Liver (tissue), 9 donors: Measurements from ENCODE around the gene SNAPIN. TPM values are rescaled to one million over a fixed set of nuclear protein-coding genes. Genes with fewer than 3 reads are reported as not detected.

Experiments
- DNase-seq: peaks from one replicate; pipeline ENCODE4 v3.0.0-alpha.2; 2017; ENCODE audit warnings: low spot score
- H3K27ac ChIP-seq, 2 donors: one replicate each; pipeline ENCODE4 v1.7.0; 2013; ENCODE audit warnings: inconsistent platforms in 2 of 2, low read length in 2 of 2, control low read depth in 1 of 2, low read depth in 1 of 2, mild to moderate bottlenecking in 1 of 2
- H3K27me3 ChIP-seq, 4 donors: one replicate each; pipeline versions ENCODE4 v1.6.1 to v1.7.0; 2013; ENCODE audit warnings: low read length in 3 of 4, inconsistent platforms in 1 of 4, mild to moderate bottlenecking in 1 of 4, moderate library complexity in 1 of 4; ENCODE audit not compliant: control insufficient read depth in 4 of 4, insufficient read depth in 4 of 4
- H3K36me3 ChIP-seq, 4 donors: one replicate each; pipeline versions ENCODE4 v1.6.1 to v1.7.0; 2013; ENCODE audit warnings: low read length in 3 of 4, mild to moderate bottlenecking in 3 of 4, low read depth in 1 of 4, moderate library complexity in 1 of 4; ENCODE audit not compliant: control insufficient read depth in 4 of 4, insufficient read depth in 3 of 4
- H3K4me1 ChIP-seq, 4 donors: one replicate each; pipeline versions ENCODE4 v1.6.1 to v1.7.0; 2013; ENCODE audit warnings: low read length in 3 of 4, mild to moderate bottlenecking in 3 of 4, moderate library complexity in 1 of 4; ENCODE audit not compliant: control insufficient read depth in 4 of 4, insufficient read depth in 4 of 4
- H3K4me3 ChIP-seq, 3 donors: one replicate each; pipeline versions ENCODE4 v1.6.1 to v1.7.0; 2013; ENCODE audit warnings: low read length in 3 of 3, control low read depth in 1 of 3, low read depth in 1 of 3, mild to moderate bottlenecking in 1 of 3
- H3K9ac ChIP-seq, 2 donors: one replicate each; pipeline ENCODE4 v1.7.0; 2013; ENCODE audit warnings: low read length in 2 of 2, mild to moderate bottlenecking in 2 of 2, moderate library complexity in 2 of 2, control low read depth in 1 of 2, low read depth in 1 of 2
- H3K9me3 ChIP-seq, 4 donors: one replicate each; pipeline versions ENCODE4 v1.6.1 to v1.7.0; 2013; ENCODE audit warnings: low read length in 3 of 4; ENCODE audit not compliant: control insufficient read depth in 4 of 4
- ATF3 ChIP-seq: IDR thresholded peaks from 2 replicates; pipeline ENCODE4 v1.6.1; 2016; ENCODE audit warnings: antibody characterized with exemption
- CTCF ChIP-seq: fragments of 150-350 bp; IDR thresholded peaks from 2 replicates; pipeline ENCODE4 v1.5.1; 2017; ENCODE audit warnings: improper control_type of control experiment, low read depth, low read length; ENCODE audit not compliant: missing input control
- EGR1 ChIP-seq, 2 donors: IDR thresholded peaks; 2 replicates each; pipeline ENCODE4 v1.6.1; 2016 to 2018; ENCODE audit warnings: antibody characterized with exemption in 2 of 2, low read depth in 2 of 2
- FOXA1 ChIP-seq: IDR thresholded peaks from 2 replicates; pipeline ENCODE4 v1.6.1; 2016; ENCODE audit warnings: antibody characterized with exemption
- FOXA2 ChIP-seq: IDR thresholded peaks from 2 replicates; pipeline ENCODE4 v1.6.1; 2016; ENCODE audit warnings: antibody characterized with exemption
- GABPA ChIP-seq, 2 donors: IDR thresholded peaks in 1 of 2; conservative IDR thresholded peaks in 1 of 2; 2 replicates each; pipeline ENCODE4 v1.6.1; 2016; ENCODE audit warnings: antibody characterized with exemption in 2 of 2, mild to moderate bottlenecking in 1 of 2, moderate library complexity in 1 of 2
- HNF4A ChIP-seq, 2 donors: conservative IDR thresholded peaks; 2 replicates each; pipeline ENCODE4 v1.6.1; 2016; ENCODE audit warnings: antibody characterized with exemption in 2 of 2, mild to moderate bottlenecking in 2 of 2
- HNF4G ChIP-seq: IDR thresholded peaks from 2 replicates; pipeline ENCODE4 v1.6.1; 2016; ENCODE audit warnings: antibody characterized with exemption
- JUND ChIP-seq, 2 donors: IDR thresholded peaks; 2 replicates each; pipeline ENCODE4 v1.6.1; 2016; ENCODE audit warnings: antibody characterized with exemption in 2 of 2
- NR2F2 ChIP-seq: IDR thresholded peaks from 2 replicates; pipeline ENCODE4 v1.6.1; 2016; ENCODE audit warnings: antibody characterized with exemption
- RAD21 ChIP-seq, 2 donors: IDR thresholded peaks; 2 replicates each; pipeline ENCODE4 v1.6.1; 2016; ENCODE audit warnings: antibody characterized with exemption in 2 of 2, mild to moderate bottlenecking in 2 of 2
- REST ChIP-seq: IDR thresholded peaks from 2 replicates; pipeline ENCODE4 v1.6.1; 2016; ENCODE audit warnings: antibody characterized with exemption, mild to moderate bottlenecking
- SP1 ChIP-seq: IDR thresholded peaks from 2 replicates; pipeline ENCODE4 v1.6.1; 2018; ENCODE audit warnings: antibody characterized with exemption, mild to moderate bottlenecking
- TAF1 ChIP-seq: conservative IDR thresholded peaks from 2 replicates; pipeline ENCODE4 v1.6.1; 2016; ENCODE audit warnings: antibody characterized with exemption, mild to moderate bottlenecking
- YY1 ChIP-seq: IDR thresholded peaks from 2 replicates; pipeline ENCODE4 v1.6.1; 2016; ENCODE audit warnings: antibody characterized with exemption, mild to moderate bottlenecking
- ZBTB33 ChIP-seq: IDR thresholded peaks from 2 replicates; pipeline ENCODE4 v1.6.1; 2016; ENCODE audit warnings: antibody characterized with exemption
- WGBS: extraction: QIAGEN DNeasy Blood & Tissue Kit; methylation state at CpG from one replicate; pipeline ENCODE4 v1.1.7; 2013; 5-methylcytosine and 5-hydroxymethylcytosine counted together
- polyA plus RNA-seq, 2 donors: library from polyadenylated mRNA; stranded (reverse) in 1 of 2; unstranded in 1 of 2; fragments of 200-250 nt in 1 of 2; fragments of >200 nt in 1 of 2; fragmentation: Nextera tagmentation in 1 of 2; extraction: Ambion mirVana in 1 of 2; gene quantifications; one replicate each; pipeline versions ENCODE4 v1.2.1 to v1.2.3, GENCODE V29; 2013 to 2015
- total RNA-seq, 2 donors: library from RNA; depleted of rRNA; stranded (reverse); fragments of >200 nt; gene quantifications; one replicate each; pipeline ENCODE4 v1.2.3, GENCODE V29; 2014
- donor health status: healthy.
- donor health status: healthy.
- donor health status: healthy.
- donor health status: healthy.
- donor health status: healthy.

Gene SNAPIN
- total and polyA plus RNA-seq, 4 donors = 20.0 to 30.5 (median 24.2) TPM

- no peak overlapping the region for H3K27ac ChIP-seq
- DNase-seq = no peak
Measured at GRCh38 chr1:153693466-153693865, 35.0 kb downstream of the SNAPIN start.

GRCh38 chr1:153696741-153697140 is 38.2 kb downstream of the SNAPIN start:
- WGBS = 92% methylated on average over 8 of the region's 8 CpGs
- H3K4me3 ChIP-seq = no peak overlapping the region
- no peaks in the 10 kb centered on the region for H3K9me3 ChIP-seq
- H3K27ac ChIP-seq = no peak overlapping the region
- H3K9ac ChIP-seq = no peak overlapping the region
- H3K36me3 ChIP-seq = no peaks in the 10 kb centered on the region
- no peak for DNase-seq
- no peaks in the 10 kb centered on the region for H3K27me3 ChIP-seq
- H3K4me1 ChIP-seq = no peaks in the 10 kb centered on the region
- TF ChIP-seq ATF3 (no peak), RAD21 (IDR thresholded peaks at IDR 0.05) (no peak), FOXA1 (no peak), ZBTB33 (no peak), NR2F2 (no peak), TAF1 (no peak), SP1 (no peak), JUND (IDR thresholded peaks at IDR 0.05) (no peak), YY1 (no peak), GABPA (IDR thresholded peaks at IDR 0.05 in 1 of 2, conservative IDR thresholded peaks at IDR 0.05 in 1 of 2) (no peak), FOXA2 (no peak), REST (no peak), HNF4G (no peak), CTCF (no peak), EGR1 (IDR thresholded peaks at IDR 0.05; ENCODE audit: low read depth in 2 of 2) (no peak), HNF4A (conservative IDR thresholded peaks at IDR 0.05) (no peak)

More at GRCh38 chr1:153693466-153693865, 35.0 kb downstream of the SNAPIN start:
- Histone ChIP-seq H3K4me3 (no peak overlapping the region), H3K9ac (no peak overlapping the region), H3K36me3 (no peaks in the 10 kb centered on the region), H3K9me3 (no peaks in the 10 kb centered on the region), H3K4me1 (no peaks in the 10 kb centered on the region), H3K27me3 (no peaks in the 10 kb centered on the region)
- WGBS = 83% methylated on average over 4 of the region's 4 CpGs
- TF ChIP-seq GABPA (IDR thresholded peaks at IDR 0.05 in 1 of 2, conservative IDR thresholded peaks at IDR 0.05 in 1 of 2) = no peak
- no peak for TF ChIP-seq REST
- no peak for TF ChIP-seq SP1
